ENCODE measurements around the gene FZD4. TPM values are rescaled to one million over a fixed set of nuclear protein-coding genes. Genes with fewer than 3 reads are reported as not detected.
"Not testable (repeated sequence)": the region's sequence is repeated elsewhere in the genome, so short reads cannot be mapped to it uniquely, and the experiment has no call there.

Gene FZD4
- total and polyA plus RNA-seq, 10 of the 15 experiments (the other 5 are each of a cell fraction or from before 2014, with no cell fraction given), result under 0.01 to 0.13 (median 0.01) TPM; not detected in 6

- RAD21 ChIA-PET (ENCODE audit: unreplicated experiment), result no interaction called here
- H2AFZ ChIP-seq (ENCODE audit: control insufficient read depth, low read depth, low read length), result no peak overlapping the region
- H3K4me1 ChIP-seq (ENCODE audit: control insufficient read depth, insufficient read depth, low read length), result no peaks in the 10 kb centered on the region
- H3K9me3 ChIP-seq (replicated peaks; ENCODE audit: control insufficient read depth, insufficient read depth, low read length), result no peaks in the 10 kb centered on the region
- 31% methylated on average over 5 of the region's 5 CpGs for WGBS (ENCODE audit: insufficient coverage, insufficient replicate concordance, low lambda C conversion rate, missing lambda C conversion rate)
- H3K4me2 ChIP-seq (ENCODE audit: control insufficient read depth, insufficient read depth), result no peak overlapping the region
- no peak for FAIRE-seq
- intact Hi-C loops (cut with micrococcal nuclease; ENCODE audit: unreplicated experiment), result no loop called here
- DNase-seq (ENCODE audit: low read depth, low spot score), result no peak
- no peaks in the 10 kb centered on the region for H3K36me3 ChIP-seq (ENCODE audit: control insufficient read depth in 2 of 2, insufficient read depth in 2 of 2, low read length in 1 of 2)
- TF ChIP-seq ATF3 (IDR thresholded peaks at IDR 0.05; ENCODE audit: borderline replicate concordance, extremely low read depth, low read depth, low read length) (no peak), GABPA (IDR thresholded peaks at IDR 0.05; ENCODE audit: low read depth) (no peak), BMI1 (IDR thresholded peaks at IDR 0.05; ENCODE audit: borderline replicate concordance) (no peak)
- H3K4me3 ChIP-seq, result no peak overlapping the region
- no peaks in the 10 kb centered on the region for H4K20me1 ChIP-seq (ENCODE audit: control insufficient read depth, insufficient read depth)
- SMC1A ChIA-PET (ENCODE audit: uncharacterized antibody, unreplicated experiment), result no interaction called here
- no peaks in the 10 kb centered on the region; a peak in 1 of 4 replicates for H3K27me3 ChIP-seq (replicated peaks in 1 of 2; ENCODE audit: control insufficient read depth in 2 of 2, insufficient read depth in 2 of 2, low read length in 1 of 2)
- H3K79me2 ChIP-seq (ENCODE audit: control insufficient read depth, insufficient read depth, low read length), result no peaks in the 10 kb centered on the region
- POLR2A ChIA-PET, result no interaction called here
- ATAC-seq, result no peak
- no TSS peak for BruUV-seq (replicated peaks)
- CTCF ChIA-PET, result interaction anchor here (0.7 kb wide), 1 partner anchor 10 kb away, joined by 3 read pairs; no protein-coding TSS in a partner anchor
- H3K27ac ChIP-seq (ENCODE audit: control insufficient read depth, insufficient read depth), result no peak overlapping the region
- in situ Hi-C loops (cut with MboI), result no loop called here
- no peak overlapping the region for H3K9ac ChIP-seq (ENCODE audit: control insufficient read depth, insufficient read depth, low read length)
Measured at GRCh38 chr11:86948733-86949132, 6.5 kb downstream of the FZD4 start.

- H2AFZ ChIP-seq (ENCODE audit: control insufficient read depth, low read depth, low read length), result no peak overlapping the region
- in situ Hi-C loops (cut with MboI), result no loop called here
- H3K4me3 ChIP-seq, result no peak overlapping the region
- no TSS peak for BruUV-seq (replicated peaks)
- FAIRE-seq (no peak), DNase-seq (ENCODE audit: low read depth, low spot score) (no peak), ATAC-seq (no peak)
- SMC1A ChIA-PET (ENCODE audit: uncharacterized antibody, unreplicated experiment), result interaction anchor here (1.5 kb wide), 1 partner anchor 474 kb away, joined by 3 read pairs; no protein-coding TSS in a partner anchor
- H4K20me1 ChIP-seq (ENCODE audit: control insufficient read depth, insufficient read depth), result no peaks in the 10 kb centered on the region
- H3K9me3 ChIP-seq (replicated peaks; ENCODE audit: control insufficient read depth, insufficient read depth, low read length), result no peaks in the 10 kb centered on the region
- no peaks in the 10 kb centered on the region for H3K79me2 ChIP-seq (ENCODE audit: control insufficient read depth, insufficient read depth, low read length)
- H3K27me3 ChIP-seq (replicated peaks in 1 of 2; ENCODE audit: control insufficient read depth in 2 of 2, insufficient read depth in 2 of 2, low read length in 1 of 2), result no peaks in the 10 kb centered on the region; a peak in 1 of 4 replicates
- intact Hi-C loops (cut with micrococcal nuclease; ENCODE audit: unreplicated experiment), result no loop called here
- no peaks in the 10 kb centered on the region for H3K36me3 ChIP-seq (ENCODE audit: control insufficient read depth in 2 of 2, insufficient read depth in 2 of 2, low read length in 1 of 2)
- TF ChIP-seq PKNOX1 (IDR thresholded peaks at IDR 0.05) (no peak), RAD51 (IDR thresholded peaks at IDR 0.05) (no peak), RB1 (IDR thresholded peaks at IDR 0.05; ENCODE audit: borderline replicate concordance) (no peak)
- H3K4me2 ChIP-seq (ENCODE audit: control insufficient read depth, insufficient read depth), result no peak overlapping the region
- RAD21 ChIA-PET (ENCODE audit: unreplicated experiment), result no interaction called here
- CTCF ChIA-PET, result interaction anchor here (0.9 to 1.8 kb wide), 4 partner anchors 33 to 474 kb away, joined by 3 to 6 read pairs (median 4); no protein-coding TSS in a partner anchor
- H3K27ac ChIP-seq (ENCODE audit: control insufficient read depth, insufficient read depth), result no peak overlapping the region
- no peaks in the 10 kb centered on the region for H3K4me1 ChIP-seq (ENCODE audit: control insufficient read depth, insufficient read depth, low read length)
- H3K9ac ChIP-seq (ENCODE audit: control insufficient read depth, insufficient read depth, low read length), result no peak overlapping the region
- POLR2A ChIA-PET, result interaction anchor here (0.5 kb wide), 1 partner anchor 84 kb away, joined by 3 read pairs; no protein-coding TSS in a partner anchor
Measured at GRCh38 chr11:86947541-86947940, 7.7 kb downstream of the FZD4 start.

- ATAC-seq; H3K79me2 ChIP-seq (ENCODE audit: control insufficient read depth, insufficient read depth, low read length); H3K4me2 ChIP-seq (ENCODE audit: control insufficient read depth, insufficient read depth); DNase-seq (ENCODE audit: low read depth, low spot score); POLR2A ChIA-PET; intact Hi-C loops (cut with micrococcal nuclease; ENCODE audit: unreplicated experiment); FAIRE-seq; RAD21 ChIA-PET (ENCODE audit: unreplicated experiment); H2AFZ ChIP-seq (ENCODE audit: control insufficient read depth, low read depth, low read length); H4K20me1 ChIP-seq (ENCODE audit: control insufficient read depth, insufficient read depth); H3K9me3 ChIP-seq (replicated peaks; ENCODE audit: control insufficient read depth, insufficient read depth, low read length); SMC1A ChIA-PET (ENCODE audit: uncharacterized antibody, unreplicated experiment); H3K27me3 ChIP-seq (replicated peaks in 1 of 2; ENCODE audit: control insufficient read depth in 2 of 2, insufficient read depth in 2 of 2, low read length in 1 of 2); H3K36me3 ChIP-seq (ENCODE audit: control insufficient read depth in 2 of 2, insufficient read depth in 2 of 2, low read length in 1 of 2); BruUV-seq (replicated peaks); H3K4me3 ChIP-seq; H3K27ac ChIP-seq (ENCODE audit: control insufficient read depth, insufficient read depth); H3K9ac ChIP-seq (ENCODE audit: control insufficient read depth, insufficient read depth, low read length); H3K4me1 ChIP-seq (ENCODE audit: control insufficient read depth, insufficient read depth, low read length): not testable (repeated sequence)
- 69% methylated on average over 8 of the region's 8 CpGs for WGBS (ENCODE audit: insufficient coverage, insufficient replicate concordance, low lambda C conversion rate, missing lambda C conversion rate)
- in situ Hi-C loops (cut with MboI), result loop anchor here (5.0 kb wide), 2 partner anchors 344 to 479 kb away; no protein-coding TSS in a partner anchor
- CTCF ChIA-PET, result interaction anchor here (1.3 to 2.5 kb wide), 2 partner anchors 346 to 478 kb away, joined by 3 to 11 read pairs; no protein-coding TSS in a partner anchor
Measured at GRCh38 chr11:86943505-86943904, 11.7 kb downstream of the FZD4 start.

All from GM12878 (cell line).